Measurements from ENCODE around the gene CLEC18A. TPM values are rescaled to one million over a fixed set of nuclear protein-coding genes. Genes with fewer than 3 reads are reported as not detected.
A peak's percentile ranks its signal among the peaks of the same experiment; 100 is the strongest.
"Not testable (repeated sequence)": the region's sequence is repeated elsewhere in the genome, so short reads cannot be mapped to it uniquely, and the experiment has no call there.

Gene CLEC18A
- total RNA-seq, 1 donor from 2014 or later = 0.26 TPM

DNA sequence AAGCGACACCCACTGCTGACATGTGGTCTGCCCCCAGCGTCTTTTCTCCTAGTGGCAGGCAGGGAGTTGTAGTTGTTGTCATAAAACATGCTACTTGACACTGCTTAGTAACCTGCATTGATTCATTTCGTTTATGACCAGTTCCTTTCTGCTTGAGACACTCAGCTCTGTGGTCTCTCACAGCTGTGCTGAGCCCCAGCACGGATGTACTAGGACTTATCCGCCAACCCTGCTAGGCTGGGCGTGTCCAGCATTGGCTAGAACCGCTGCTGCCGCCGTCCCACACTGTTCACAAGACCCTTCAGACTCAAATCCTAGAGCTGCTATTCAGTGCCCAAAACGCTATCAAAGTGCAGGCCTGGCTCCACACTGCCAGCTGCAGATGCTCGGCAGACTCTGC lies 60.0 kb downstream of the CLEC18A start:
- not testable (repeated sequence) for H3K36me3 ChIP-seq (ENCODE audit: control insufficient read depth, insufficient read depth, low read length); H3K27me3 ChIP-seq (ENCODE audit: control insufficient read depth, insufficient read depth, low read length); H3K4me3 ChIP-seq (ENCODE audit: low read depth, low read length); DNase-seq (ENCODE audit: low read depth)
- FAIRE-seq = peak; percentile 55

DNA sequence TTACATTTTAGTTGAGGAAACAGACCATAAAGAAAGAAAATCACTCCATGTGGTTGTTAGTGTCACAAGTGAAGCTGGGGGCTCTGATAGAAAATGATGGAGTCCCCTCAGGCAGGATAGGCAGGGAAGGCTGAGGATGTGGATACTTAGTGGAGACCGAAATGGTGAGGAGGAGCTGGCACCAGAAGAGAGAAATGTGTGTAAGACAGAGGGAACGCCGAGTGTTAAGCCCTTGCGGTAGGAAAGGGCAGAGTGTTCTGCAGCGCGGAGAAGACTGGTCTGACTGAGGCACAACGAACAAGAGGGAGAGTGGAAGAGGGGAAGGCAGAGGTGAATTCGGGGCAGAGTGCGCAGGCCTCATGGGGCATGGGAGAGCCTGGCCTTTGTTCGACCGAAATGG lies 61.2 kb downstream of the CLEC18A start:
- not testable (repeated sequence) for H3K27me3 ChIP-seq (ENCODE audit: control insufficient read depth, insufficient read depth, low read length); DNase-seq (ENCODE audit: low read depth); H3K36me3 ChIP-seq (ENCODE audit: control insufficient read depth, insufficient read depth, low read length); FAIRE-seq; H3K4me3 ChIP-seq (ENCODE audit: low read depth, low read length)

DNA sequence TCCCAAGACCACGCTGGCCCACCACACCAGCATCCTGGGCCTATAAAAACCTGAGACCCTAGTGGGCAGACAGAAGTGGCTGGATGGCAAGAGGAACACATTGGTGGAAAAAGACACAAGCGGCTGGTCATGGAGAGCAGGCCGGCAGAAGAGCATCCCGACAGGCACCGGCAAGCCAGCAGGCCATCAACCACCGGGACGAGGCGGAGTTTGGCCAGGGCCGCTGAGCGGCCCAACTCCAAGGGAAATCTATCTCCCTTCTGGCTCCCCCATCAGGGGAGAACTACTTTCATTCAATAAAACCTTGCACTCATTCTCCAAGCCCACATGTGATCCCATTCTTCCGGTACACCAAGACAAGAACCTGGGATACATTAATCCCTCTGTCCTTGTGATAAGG lies 61.8 kb downstream of the CLEC18A start:
- H3K27me3 ChIP-seq (ENCODE audit: control insufficient read depth, insufficient read depth, low read length); DNase-seq (ENCODE audit: low read depth); H3K36me3 ChIP-seq (ENCODE audit: control insufficient read depth, insufficient read depth, low read length); H3K4me3 ChIP-seq (ENCODE audit: low read depth, low read length); FAIRE-seq: not testable (repeated sequence)

Other genes starting within 250 kb of the CLEC18A start
- 93.2 and 107 TPM in 2 replicates for gene NQO1, start 224.8 kb upstream of the CLEC18A start, total RNA-seq
- gene NOB1, start 196.4 kb upstream of the CLEC18A start, total RNA-seq = 22.1 and 24.7 TPM in 2 replicates
- 15.0 and 18.4 TPM in 2 replicates for gene WWP2, start 189.0 kb upstream of the CLEC18A start, total RNA-seq
- 4.1 and 8.4 TPM in 2 replicates for gene PDPR, start 163.0 kb downstream of the CLEC18A start, total RNA-seq
- 0.13 TPM in 1 of 2 replicates, not detected in the other for gene CLEC18C, start 222.5 kb downstream of the CLEC18A start, total RNA-seq